Mesenchymal stem cell (in vitro differentiated cells and primary cell): ENCODE measurements around the gene DNAJC3.
A peak's percentile ranks its signal among the peaks of the same experiment; 100 is the strongest.

Experiments
- DNase-seq: peaks from one replicate; pipeline ENCODE4 v3.0.0-alpha.2; 2013
- H2AFZ ChIP-seq: one replicate; pipeline ENCODE4 v1.6.1; 2013; ENCODE audit warnings: low read depth, mild to moderate bottlenecking, control low read depth, inconsistent platforms, low read length, moderate library complexity
- H2AK5ac ChIP-seq: 2 replicates; pipeline ENCODE4 v1.6.1; 2013; ENCODE audit warnings: low read length, moderate library complexity, mild to moderate bottlenecking, inconsistent platforms; ENCODE audit not compliant: severe bottlenecking
- H2BK120ac ChIP-seq: one replicate; pipeline ENCODE4 v1.6.1; 2013; ENCODE audit warnings: low read depth, mild to moderate bottlenecking, inconsistent platforms, low read length, moderate library complexity
- H2BK12ac ChIP-seq, 2 experiments: one replicate each; pipeline ENCODE4 v1.6.1; 2013; ENCODE audit warnings: inconsistent platforms in 2 of 2, low read length in 2 of 2, mild to moderate bottlenecking in 2 of 2, moderate library complexity in 2 of 2, control low read depth in 1 of 2
- H2BK15ac ChIP-seq: one replicate; pipeline ENCODE4 v1.6.1; 2013; ENCODE audit warnings: mild to moderate bottlenecking, low read depth, inconsistent platforms; ENCODE audit not compliant: poor library complexity, severe bottlenecking
- H2BK5ac ChIP-seq: 2 replicates; pipeline ENCODE4 v1.6.1; 2013; ENCODE audit warnings: low read depth, mild to moderate bottlenecking, low read length, control low read depth, inconsistent platforms; ENCODE audit not compliant: poor library complexity, severe bottlenecking
- H3K14ac ChIP-seq, 2 experiments: one replicate each; pipeline ENCODE4 v1.6.1; 2013; ENCODE audit warnings: inconsistent platforms in 2 of 2, low read length in 2 of 2, control low read depth in 1 of 2, mild to moderate bottlenecking in 1 of 2, moderate library complexity in 1 of 2
- H3K18ac ChIP-seq, 2 experiments: one replicate each; pipeline ENCODE4 v1.6.1; 2013; ENCODE audit warnings: inconsistent platforms in 2 of 2, low read length in 2 of 2, control low read depth in 1 of 2, low read depth in 1 of 2, mild to moderate bottlenecking in 1 of 2
- H3K23ac ChIP-seq, 2 experiments: one replicate each; pipeline ENCODE4 v1.6.1; 2013; ENCODE audit warnings: inconsistent platforms in 2 of 2, low read length in 2 of 2, mild to moderate bottlenecking in 2 of 2, moderate library complexity in 2 of 2, control low read depth in 1 of 2
- H3K27ac ChIP-seq: 2 replicates; pipeline ENCODE4 v1.5.1; 2013; ENCODE audit warnings: mild to moderate bottlenecking, moderate library complexity, low read length, control low read depth, inconsistent platforms; ENCODE audit not compliant: poor library complexity, severe bottlenecking
- H3K27me3 ChIP-seq, 2 experiments: 2 replicates each; pipeline versions ENCODE4 v1.6.1 to v1.7.0; 2013; ENCODE audit warnings: low read length in 2 of 2, mild to moderate bottlenecking in 2 of 2, moderate library complexity in 2 of 2, control low read depth in 1 of 2, inconsistent platforms in 1 of 2; ENCODE audit not compliant: control insufficient read depth in 1 of 2, insufficient read depth in 1 of 2
- H3K36me3 ChIP-seq, 2 experiments: 2 replicates each; pipeline versions ENCODE4 v1.6.1 to v1.7.0; 2013; ENCODE audit warnings: low read length in 2 of 2, control low read depth in 1 of 2, inconsistent platforms in 1 of 2, low read depth in 1 of 2, mild to moderate bottlenecking in 1 of 2; ENCODE audit not compliant: insufficient read depth in 2 of 2, control insufficient read depth in 1 of 2
- H3K4ac ChIP-seq, 2 experiments: one replicate each; pipeline ENCODE4 v1.6.1; 2013; ENCODE audit warnings: inconsistent platforms in 2 of 2, low read length in 2 of 2, mild to moderate bottlenecking in 2 of 2, moderate library complexity in 2 of 2, control low read depth in 1 of 2, low read depth in 1 of 2
- H3K4me1 ChIP-seq: 2 replicates; pipeline ENCODE4 v1.6.1; 2013; ENCODE audit warnings: low read depth, low read length, control low read depth; ENCODE audit not compliant: control insufficient read depth, insufficient read depth
- H3K4me2 ChIP-seq: 2 replicates; pipeline ENCODE4 v1.6.1; 2013; ENCODE audit warnings: low read length, mild to moderate bottlenecking, inconsistent platforms; ENCODE audit not compliant: poor library complexity, severe bottlenecking
- H3K4me3 ChIP-seq, 2 experiments: 2 replicates each; pipeline versions ENCODE4 v1.5.1 to v1.7.0; 2013; ENCODE audit warnings: low read length in 2 of 2, mild to moderate bottlenecking in 2 of 2, control low read depth in 1 of 2, low read depth in 1 of 2; ENCODE audit not compliant: insufficient read depth in 1 of 2
- H3K79me1 ChIP-seq: replicated peaks from 2 replicates; pipeline ENCODE4 v1.6.1; 2013; ENCODE audit warnings: mild to moderate bottlenecking, control low read depth, low read length, inconsistent platforms; ENCODE audit not compliant: poor library complexity, severe bottlenecking
- H3K9ac ChIP-seq: 2 replicates; pipeline ENCODE4 v1.7.0; 2013; ENCODE audit warnings: mild to moderate bottlenecking, low read length, moderate library complexity
- H3K9me3 ChIP-seq: 2 replicates; pipeline ENCODE4 v1.7.0; 2013; ENCODE audit warnings: mild to moderate bottlenecking, low read length; ENCODE audit not compliant: control insufficient read depth
- H4K8ac ChIP-seq: one replicate; pipeline ENCODE4 v1.6.1; 2013; ENCODE audit warnings: inconsistent platforms, mild to moderate bottlenecking, low read length, moderate library complexity
- H4K91ac ChIP-seq: one replicate; pipeline ENCODE4 v1.6.1; 2013; ENCODE audit warnings: mild to moderate bottlenecking, low read length, inconsistent platforms
- WGBS: methylation state at CpG from one replicate; pipeline ENCODE4 v1.1.7; 2013; ENCODE audit warnings: mixed read lengths; 5-methylcytosine and 5-hydroxymethylcytosine counted together

Gene DNAJC3

DNA sequence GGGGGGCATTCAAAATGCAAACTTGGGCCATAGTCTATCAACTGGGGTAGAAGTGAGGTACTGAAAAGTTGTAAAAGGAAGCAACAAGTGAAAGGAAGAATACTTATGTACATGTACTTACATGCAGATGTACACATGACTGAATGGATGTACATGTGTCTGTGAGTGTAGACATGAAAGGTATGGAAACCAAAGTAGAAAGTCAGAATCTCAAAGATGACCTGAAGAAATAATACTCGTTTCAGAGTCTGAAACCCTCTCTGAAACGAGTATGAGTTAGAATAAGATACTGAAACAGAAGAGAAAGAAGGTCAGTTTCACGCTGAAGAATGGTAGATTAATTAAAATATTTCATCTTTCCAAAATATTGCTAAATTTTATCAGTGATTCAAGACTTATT lies 46.3 kb upstream of the DNAJC3 start:
- H3K4me3 ChIP-seq: no peak overlapping the region
- peaks cover 26% of the 10 kb centered on the region for H3K79me1 ChIP-seq
- no peak overlapping the region for H2BK5ac ChIP-seq
- H3K27me3 ChIP-seq: no peaks in the 10 kb centered on the region
- no peak overlapping the region for H3K18ac ChIP-seq
- no peak overlapping the region for H4K91ac ChIP-seq
- no peak overlapping the region for H2BK120ac ChIP-seq
- no peak overlapping the region for H3K4ac ChIP-seq
- no peak for DNase-seq
- no peak overlapping the region for H3K9ac ChIP-seq
- H3K27ac ChIP-seq: no peak overlapping the region
- no peak overlapping the region for H4K8ac ChIP-seq
- no peak overlapping the region for H3K4me2 ChIP-seq
- H2AK5ac ChIP-seq: no peak overlapping the region
- WGBS: 100% methylated on average over 1 of the region's 3 CpGs
- H2AFZ ChIP-seq: no peak overlapping the region
- peaks cover 43 to 90% of the 10 kb centered on the region in 2 experiments for H3K36me3 ChIP-seq
- H3K14ac ChIP-seq: no peak overlapping the region
- H2BK15ac ChIP-seq: no peak overlapping the region
- H3K23ac ChIP-seq: no peak overlapping the region
- H3K4me1 ChIP-seq: peaks cover 1% of the 10 kb centered on the region
- H3K9me3 ChIP-seq: no peaks in the 10 kb centered on the region
- H2BK12ac ChIP-seq: no peak overlapping the region

DNA sequence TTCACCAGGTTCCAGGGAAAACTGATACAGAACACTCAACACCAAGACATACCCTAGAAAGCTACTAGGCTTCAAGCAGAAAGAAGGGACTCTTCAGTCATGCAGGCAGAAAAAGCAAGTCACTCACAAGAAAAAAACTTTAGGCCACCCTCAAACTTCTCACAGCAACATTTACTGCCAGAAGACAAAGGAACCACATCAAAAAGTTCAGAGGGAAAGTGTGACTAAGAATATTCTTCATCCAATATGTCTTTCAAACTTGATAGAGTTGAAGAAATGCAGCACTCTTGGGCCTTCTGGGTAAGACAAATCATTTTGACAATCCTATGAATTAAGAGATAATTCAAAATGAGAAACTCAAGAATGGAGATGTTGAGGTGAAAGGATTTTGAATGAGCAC lies 40.1 kb upstream of the DNAJC3 start:
- no peak overlapping the region for H3K4me2 ChIP-seq
- H3K36me3 ChIP-seq: peaks cover 34 to 66% of the 10 kb centered on the region in 2 experiments
- H3K9ac ChIP-seq: no peak overlapping the region
- H4K91ac ChIP-seq: no peak overlapping the region
- peaks cover 33% of the 10 kb centered on the region for H3K79me1 ChIP-seq
- peak overlapping the region in 1 of 2 experiments; percentile 24 for H3K4ac ChIP-seq
- no peaks in the 10 kb centered on the region for H3K27me3 ChIP-seq
- no peak overlapping the region for H3K14ac ChIP-seq
- H3K23ac ChIP-seq: no peak overlapping the region
- DNase-seq: no peak
- no peak overlapping the region for H2BK12ac ChIP-seq
- no peak overlapping the region for H2BK120ac ChIP-seq
- no peaks in the 10 kb centered on the region for H3K9me3 ChIP-seq
- no peak overlapping the region for H2AK5ac ChIP-seq
- no peak overlapping the region for H2BK5ac ChIP-seq
- H3K4me3 ChIP-seq: no peak overlapping the region
- H3K18ac ChIP-seq: no peak overlapping the region
- no peak overlapping the region for H3K27ac ChIP-seq
- peaks cover 11% of the 10 kb centered on the region for H3K4me1 ChIP-seq
- no peak overlapping the region for H4K8ac ChIP-seq
- no peak overlapping the region for H2AFZ ChIP-seq
- no peak overlapping the region for H2BK15ac ChIP-seq

DNA sequence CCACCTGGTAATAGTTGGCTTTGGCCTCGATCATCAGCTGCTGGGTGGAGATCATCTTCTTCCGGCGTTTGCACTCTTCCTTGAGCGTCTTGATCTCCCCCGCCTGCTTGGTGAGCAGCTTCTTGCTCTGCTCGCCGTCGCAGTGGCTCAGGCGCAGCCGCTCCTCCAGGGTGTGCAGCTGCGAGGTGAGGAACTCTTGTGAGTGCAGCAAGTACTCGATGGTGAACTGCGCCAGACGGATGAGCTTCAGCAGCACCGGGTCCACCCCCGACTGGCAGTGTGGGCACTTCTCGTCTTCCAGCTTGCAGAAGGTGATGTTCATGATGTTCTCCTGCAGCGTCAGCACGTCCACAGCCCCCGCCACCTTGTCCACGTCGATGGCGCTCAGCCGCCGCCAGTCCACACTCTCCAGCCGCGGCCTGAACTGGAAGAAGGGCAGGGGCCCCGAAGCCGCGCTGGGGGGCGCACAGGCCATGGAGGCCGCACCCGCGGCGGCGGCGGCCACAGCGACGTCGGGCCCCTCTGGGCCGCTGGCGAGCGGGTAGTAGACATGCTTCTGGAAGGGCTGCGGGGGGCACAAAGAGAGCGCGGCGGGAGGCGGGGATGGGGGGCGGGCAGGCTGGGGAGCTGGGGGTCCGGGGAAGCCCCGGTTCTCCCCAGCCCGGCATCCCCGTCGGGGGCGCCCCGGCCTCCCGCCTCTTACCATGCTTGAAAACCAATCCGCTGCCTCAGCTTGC lies 35.5 kb upstream of the DNAJC3 start:
- no peak overlapping the region for H3K14ac ChIP-seq
- no peak overlapping the region for H3K4ac ChIP-seq
- 71% methylated on average over 46 of the region's 58 CpGs for WGBS
- H2AFZ ChIP-seq: no peak overlapping the region
- no peak overlapping the region for H2BK120ac ChIP-seq
- H3K4me2 ChIP-seq: no peak overlapping the region
- no peak overlapping the region for H2BK12ac ChIP-seq
- peaks cover 24% of the 10 kb centered on the region for H3K79me1 ChIP-seq
- H4K8ac ChIP-seq: peak overlapping the region; percentile 93
- H3K4me3 ChIP-seq: peak overlapping the region in 1 of 2 experiments; percentile 82
- peak overlapping the region; percentile 40 for H2BK15ac ChIP-seq
- H3K9ac ChIP-seq: peak overlapping the region; percentile 84
- peaks cover 15% of the 10 kb centered on the region for H3K4me1 ChIP-seq
- H2BK5ac ChIP-seq: no peak overlapping the region
- H2AK5ac ChIP-seq: no peak overlapping the region
- H4K91ac ChIP-seq: no peak overlapping the region
- peak overlapping the region in 1 of 2 experiments; percentile 96 for H3K23ac ChIP-seq
- no peak overlapping the region for H3K27ac ChIP-seq
- H3K27me3 ChIP-seq: no peaks in the 10 kb centered on the region
- no peaks in the 10 kb centered on the region for H3K9me3 ChIP-seq
- DNase-seq: peak; percentile 13
- peaks cover 12 to 28% of the 10 kb centered on the region in 2 experiments for H3K36me3 ChIP-seq
- peak overlapping the region; percentile 39 to 82 for H3K18ac ChIP-seq

DNA sequence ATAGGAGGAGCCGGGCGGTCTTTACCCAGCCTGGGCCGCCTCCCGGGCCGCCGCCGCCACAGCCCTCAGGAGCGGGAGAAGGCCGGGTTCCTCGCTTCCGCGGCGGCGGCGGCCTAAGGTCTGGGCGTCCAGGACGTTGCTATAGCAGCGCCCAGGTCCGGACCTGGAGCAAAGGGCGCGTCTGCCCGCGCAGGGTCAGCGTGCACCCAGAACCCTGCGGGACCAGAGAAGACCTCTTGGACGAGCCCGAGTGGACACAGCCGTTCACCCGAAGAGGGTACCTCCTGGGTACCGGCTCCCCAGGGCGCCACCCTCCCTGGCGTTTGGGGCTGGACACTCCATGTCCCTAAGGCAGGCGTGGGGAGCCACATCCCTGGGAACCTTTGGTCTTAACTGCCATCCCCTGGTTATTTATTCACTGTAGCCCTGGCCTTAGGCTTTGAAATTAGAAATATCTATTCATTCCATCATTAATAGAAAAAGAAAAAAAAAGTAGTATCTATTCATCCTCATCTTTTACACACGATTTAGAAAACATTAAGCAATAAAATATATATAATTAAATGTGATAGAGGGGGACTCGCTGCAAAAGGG lies 34.8 kb upstream of the DNAJC3 start:
- Histone ChIP-seq H3K36me3 (peaks cover 12 to 21% of the 10 kb centered on the region in 2 experiments), H3K4me2 (peak overlapping the region; percentile 41), H3K18ac (no peak overlapping the region), H2AK5ac (no peak overlapping the region), H2AFZ (no peak overlapping the region), H3K4me1 (peaks cover 15% of the 10 kb centered on the region), H2BK120ac (no peak overlapping the region), H4K91ac (no peak overlapping the region), H3K14ac (no peak overlapping the region), H3K79me1 (peaks cover 22% of the 10 kb centered on the region), H3K27ac (no peak overlapping the region), H3K9me3 (no peaks in the 10 kb centered on the region), H3K4ac (peak overlapping the region in 1 of 2 experiments; percentile 47), H3K4me3 (peak overlapping the region; percentile 28 to 82), H3K23ac (no peak overlapping the region), H2BK12ac (no peak overlapping the region), H2BK5ac (no peak overlapping the region), H4K8ac (no peak overlapping the region), H3K9ac (peak overlapping the region; percentile 84), H2BK15ac (no peak overlapping the region), H3K27me3 (no peaks in the 10 kb centered on the region)
- DNase-seq: peak; percentile 59
- WGBS: 40% methylated on average over 32 of the region's 35 CpGs
